NCI-H2081 (cell line): ENCODE measurements around the gene DNTT.
"Not testable (repeated sequence)": the region's sequence is repeated elsewhere in the genome, so short reads cannot be mapped to it uniquely, and the experiment has no call there.

Experiments used
- DNase-seq, 2 experiments: peaks; one replicate each; lab custom pipeline; 2025; lab: John Stamatoyannopoulos, UW

The DNTT gene

DNA sequence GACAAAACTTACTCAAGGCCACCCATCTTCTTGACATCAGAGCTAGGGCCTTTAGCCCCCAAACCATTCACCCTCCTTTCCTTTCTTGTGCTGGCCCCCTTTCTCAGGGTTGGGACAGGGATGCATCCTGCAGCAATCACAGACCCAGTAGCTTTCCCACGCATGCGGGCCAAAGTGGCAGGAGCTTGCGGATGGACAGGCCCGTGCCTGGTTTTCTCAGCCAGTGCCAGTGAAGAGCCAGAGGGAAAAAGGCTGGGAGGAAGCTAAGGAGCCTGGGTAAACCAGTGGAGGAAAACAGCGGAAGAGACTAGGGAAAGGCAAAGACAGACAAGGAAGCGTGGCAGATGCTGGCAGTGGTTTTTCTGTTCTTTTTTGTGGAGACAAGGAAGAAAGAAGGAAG is 27.8 kb upstream of the DNTT start:
- no peak for DNase-seq

DNA sequence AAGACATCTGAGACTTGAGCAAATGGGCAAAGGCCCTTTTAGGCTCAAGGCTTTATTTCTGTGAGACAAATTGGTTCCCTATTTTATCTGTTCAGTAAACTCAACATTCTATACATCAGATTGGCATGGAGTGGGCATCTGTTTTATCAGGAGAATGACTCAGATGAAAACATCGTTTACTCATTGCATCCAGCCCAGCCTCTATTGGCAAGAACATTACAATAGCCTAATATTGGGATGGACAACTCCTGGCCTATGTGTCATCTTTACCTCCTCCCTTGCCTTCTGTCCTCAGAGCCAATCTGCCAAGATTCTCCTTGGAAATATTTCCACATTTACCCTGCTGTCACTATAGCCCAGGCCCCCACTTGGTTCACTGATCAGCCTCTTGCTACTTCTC is 27.4 kb upstream of the DNTT start:
- DNase-seq, result no peak

DNA sequence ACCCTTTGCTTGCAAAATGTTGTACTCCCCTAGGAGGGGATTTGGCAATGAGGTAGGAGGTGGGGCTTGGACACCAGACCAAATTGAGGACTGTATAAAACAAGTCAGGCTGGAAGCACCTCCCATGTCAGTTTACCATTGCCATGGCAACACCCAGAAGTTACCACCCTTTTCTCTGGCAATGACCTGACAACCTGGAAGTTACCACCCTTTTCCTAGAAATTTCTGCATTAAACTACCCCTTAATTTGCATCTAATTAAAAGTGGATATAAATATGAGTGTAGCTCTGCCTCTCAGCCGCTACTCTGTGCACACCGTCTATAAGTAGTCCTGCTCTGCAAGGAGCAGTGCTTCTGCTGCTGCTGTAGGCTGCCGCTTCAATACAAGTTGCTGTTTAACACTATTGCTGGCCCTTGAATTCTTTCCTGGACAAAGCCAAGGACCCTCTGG is 25.0 kb upstream of the DNTT start:
- no peak for DNase-seq

DNA sequence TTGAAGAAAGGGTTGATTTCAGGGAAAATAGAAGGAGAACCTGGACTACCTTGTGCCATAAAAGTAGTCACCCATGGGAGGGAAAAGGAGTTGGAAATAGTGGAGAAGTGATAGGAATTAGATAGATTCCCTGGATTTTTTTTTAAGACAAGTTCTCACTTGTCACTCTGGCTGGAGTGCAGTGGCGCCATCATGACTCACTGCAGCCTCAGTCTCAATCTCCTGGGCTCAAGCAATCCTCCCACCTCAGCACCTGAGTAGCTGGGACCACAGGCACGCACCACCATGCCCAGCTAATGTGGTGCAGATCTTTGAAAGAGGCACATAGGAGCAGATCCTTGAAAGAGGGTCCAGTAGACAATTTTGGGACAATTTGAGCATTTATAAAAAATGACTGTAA is 23.4 kb upstream of the DNTT start:
- DNase-seq, result no peak

DNA sequence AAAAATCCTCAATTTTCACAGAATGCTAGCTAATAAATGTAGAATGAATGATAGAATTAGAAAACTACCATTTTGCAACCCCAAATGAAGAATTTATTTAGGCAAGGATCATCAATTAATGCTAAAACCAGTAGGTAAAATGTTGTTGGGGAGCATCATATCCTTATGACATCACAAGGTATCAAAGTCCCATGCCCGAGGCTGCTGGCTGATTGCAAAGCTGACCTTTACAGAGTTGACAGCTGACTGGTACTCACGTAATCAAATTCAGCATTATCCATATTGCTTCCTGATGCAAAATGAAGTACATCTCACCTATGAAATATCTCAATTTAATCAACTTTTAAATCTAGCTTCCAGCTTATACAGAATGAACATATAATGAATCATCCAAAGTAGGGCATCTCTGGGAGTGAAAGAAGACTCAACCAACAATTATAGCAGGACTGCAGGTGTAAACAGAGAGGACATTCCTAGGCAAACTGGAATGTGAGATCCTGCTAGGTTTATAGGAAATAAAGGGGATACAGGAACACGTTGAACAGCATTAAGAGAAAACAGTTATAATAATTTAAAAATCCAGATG is 22.7 kb upstream of the DNTT start:
- DNase-seq, result no peak

DNA sequence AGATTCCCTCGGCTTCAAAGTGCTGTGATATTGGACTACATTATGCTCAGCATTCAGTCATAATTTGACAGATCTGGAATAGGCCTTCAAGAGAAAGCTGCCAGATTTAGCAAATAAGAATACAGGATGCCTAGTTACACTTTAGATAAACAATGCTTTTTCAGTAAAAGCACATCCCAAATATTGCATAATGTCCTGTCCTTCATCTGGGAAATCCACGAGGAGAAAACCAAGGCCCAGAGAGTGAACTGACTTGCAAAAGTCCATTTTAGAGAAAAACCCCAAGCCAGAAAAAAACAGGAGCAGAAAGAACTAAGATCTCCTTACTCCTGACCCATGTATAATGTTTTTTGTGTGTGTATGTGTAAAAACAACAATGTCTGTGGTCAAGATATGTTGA is 20.9 kb upstream of the DNTT start:
- DNase-seq, result no peak

DNA sequence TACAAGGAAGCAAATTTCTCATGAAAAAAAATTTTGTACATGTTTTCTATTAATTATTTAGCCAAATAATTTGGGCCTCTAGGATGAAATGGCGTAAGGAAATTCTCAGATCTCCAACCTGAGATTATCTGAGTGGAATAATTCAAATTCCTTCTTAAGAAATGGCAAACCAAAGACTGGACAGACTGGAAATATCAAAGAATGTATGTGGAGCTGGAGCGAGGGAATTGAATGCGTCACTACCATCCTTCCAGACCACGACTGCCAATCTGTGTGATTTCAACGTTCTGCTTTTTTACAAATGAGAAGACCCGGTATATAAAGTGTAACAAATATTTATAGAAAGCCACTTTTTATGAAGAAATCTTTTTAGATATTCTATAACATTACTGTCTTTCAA is 20.5 kb upstream of the DNTT start:
- DNase-seq, result no peak

DNA sequence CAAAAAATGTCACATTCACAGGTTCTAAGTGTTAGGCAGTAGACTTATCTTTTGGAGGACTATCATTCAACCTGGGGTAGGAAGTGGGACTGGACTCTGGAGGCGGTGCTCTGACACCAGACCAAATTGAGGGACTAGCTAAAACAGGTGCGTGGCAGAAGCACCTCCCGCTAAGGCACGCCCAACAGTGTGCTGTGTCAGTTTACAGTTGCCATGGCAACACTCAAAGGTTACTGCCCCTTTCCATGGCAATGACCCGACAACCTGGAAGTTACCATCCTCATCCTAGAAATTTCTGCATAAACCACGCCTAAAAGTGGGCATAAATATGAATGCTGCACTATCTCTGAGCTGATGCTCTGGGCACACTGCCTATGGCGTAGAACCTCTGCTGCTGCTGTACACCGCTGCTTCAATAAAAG is 18.9 kb upstream of the DNTT start:
- DNase-seq, result no peak

DNA sequence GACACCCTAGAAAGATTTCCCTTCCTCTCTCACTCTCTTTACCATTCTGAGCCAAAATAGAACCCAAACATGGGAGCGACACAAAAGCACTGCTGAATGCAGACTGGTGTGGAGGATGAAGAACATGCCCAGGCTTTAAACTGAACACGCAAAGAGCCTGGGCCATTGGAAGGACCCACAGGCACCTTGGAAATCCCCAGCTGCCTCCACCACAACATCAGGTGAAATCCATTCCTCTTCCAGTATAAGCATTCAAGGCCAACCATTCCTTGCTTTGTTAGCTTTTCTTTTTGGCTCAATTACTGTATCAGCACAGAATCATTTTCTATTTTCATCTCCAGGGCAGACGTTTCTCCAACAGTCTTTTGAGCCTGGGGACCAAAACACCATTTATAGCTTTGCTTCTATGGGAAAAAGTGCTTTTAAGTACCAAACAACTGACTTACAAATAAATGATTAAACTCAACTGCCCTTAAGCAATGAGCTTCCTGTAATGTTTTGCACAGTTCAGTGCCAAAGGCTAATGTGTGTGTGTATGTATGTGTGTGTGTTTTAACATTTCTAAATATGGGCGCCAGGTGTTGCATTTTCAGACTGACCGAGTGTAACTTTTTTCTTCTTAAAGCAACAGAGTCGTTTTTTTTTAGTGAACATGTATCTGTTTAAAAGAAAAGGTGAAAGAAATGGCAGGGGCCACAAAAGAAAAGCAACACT is 16.7 kb upstream of the DNTT start:
- DNase-seq, result peak; percentile 24 to 76

DNA sequence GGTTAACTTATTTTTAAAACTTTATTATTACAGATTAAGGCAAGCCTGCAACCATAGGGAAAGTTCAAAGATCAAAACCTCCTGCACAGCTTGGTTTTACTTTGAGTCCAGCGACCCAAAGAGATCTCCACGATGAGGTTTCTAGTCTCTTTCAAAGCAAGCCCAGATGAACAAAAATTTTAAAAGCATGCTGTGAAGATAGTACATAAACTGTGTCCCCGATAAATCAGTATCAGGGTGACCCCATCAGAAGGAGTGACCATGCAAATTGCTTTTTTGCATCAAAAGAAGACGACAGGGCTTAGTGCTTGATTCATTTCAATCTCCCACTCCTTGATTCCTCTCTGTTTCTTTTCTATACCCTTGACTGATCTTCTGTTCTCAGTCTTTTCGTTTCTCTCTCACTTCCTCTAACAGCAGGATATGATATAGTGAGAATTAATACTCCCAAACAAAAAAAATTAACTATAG is 16.0 kb upstream of the DNTT start:
- DNase-seq, result no peak

DNA sequence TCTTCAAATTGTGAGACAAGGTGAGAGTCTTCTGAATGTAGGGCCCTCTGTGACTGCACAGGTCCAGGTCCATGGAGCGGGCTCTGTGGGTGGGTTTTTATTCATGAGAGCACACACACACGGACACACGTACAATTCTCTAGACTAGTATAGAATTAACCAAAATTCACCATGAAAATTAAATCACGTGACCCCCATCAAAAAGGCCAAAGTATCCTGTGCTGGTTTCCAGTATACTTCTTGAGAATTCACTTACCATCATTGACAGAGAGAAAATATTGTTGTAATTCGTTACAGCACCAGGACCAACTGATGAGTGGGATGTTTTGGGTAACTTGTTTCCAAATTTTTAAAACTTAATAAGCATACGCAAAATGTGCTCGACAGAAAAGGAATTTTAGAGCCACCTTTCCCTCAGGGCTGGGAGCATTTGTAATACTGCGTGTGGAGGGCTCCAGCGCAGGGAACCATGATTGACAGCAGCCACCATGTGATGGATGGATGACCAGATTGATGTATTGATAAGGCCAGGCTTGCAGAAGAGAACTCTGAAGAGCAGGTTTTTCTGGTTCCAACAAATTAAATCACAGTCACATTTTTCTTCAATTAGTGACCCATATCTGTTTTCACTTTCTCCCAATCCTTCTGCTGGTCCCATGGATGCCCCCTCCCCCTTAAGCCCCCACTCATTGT is 14.9 kb upstream of the DNTT start:
- DNase-seq, result no peak

DNA sequence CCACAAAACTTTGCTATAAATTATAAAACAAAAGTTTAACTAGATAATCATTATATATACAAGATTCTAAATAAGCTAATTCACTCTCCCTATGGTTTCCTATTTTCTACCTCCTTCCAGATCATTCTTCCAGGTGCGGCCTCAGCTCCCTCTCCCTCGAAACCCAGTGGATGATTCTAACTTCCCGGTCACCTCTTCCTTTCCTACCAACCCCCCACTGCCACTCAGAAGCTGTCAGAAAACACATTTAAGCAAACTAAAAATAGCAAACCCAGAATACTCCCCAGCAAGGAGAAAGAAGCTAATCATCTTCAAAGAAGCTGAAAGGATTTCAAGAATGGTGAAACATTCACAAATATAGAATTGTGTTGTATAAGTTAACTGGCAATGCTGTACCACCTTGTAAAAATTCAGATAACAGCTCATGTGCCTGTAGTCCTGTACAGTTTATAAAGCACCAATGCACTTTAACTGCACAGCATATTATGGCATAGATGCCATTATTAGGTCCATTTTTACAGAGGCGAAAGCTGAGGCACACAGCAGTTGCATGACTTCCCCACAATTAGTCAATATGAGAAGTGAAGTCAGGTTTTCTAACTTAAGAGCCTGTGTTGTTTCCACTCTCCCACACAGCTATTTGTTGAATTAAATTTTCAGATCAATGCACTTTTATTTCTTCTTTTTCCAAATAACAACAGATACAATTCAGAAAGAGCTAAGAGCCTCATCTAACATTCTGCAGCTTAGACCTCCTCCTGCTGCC is 13.7 kb upstream of the DNTT start:
- no peak for DNase-seq

DNA sequence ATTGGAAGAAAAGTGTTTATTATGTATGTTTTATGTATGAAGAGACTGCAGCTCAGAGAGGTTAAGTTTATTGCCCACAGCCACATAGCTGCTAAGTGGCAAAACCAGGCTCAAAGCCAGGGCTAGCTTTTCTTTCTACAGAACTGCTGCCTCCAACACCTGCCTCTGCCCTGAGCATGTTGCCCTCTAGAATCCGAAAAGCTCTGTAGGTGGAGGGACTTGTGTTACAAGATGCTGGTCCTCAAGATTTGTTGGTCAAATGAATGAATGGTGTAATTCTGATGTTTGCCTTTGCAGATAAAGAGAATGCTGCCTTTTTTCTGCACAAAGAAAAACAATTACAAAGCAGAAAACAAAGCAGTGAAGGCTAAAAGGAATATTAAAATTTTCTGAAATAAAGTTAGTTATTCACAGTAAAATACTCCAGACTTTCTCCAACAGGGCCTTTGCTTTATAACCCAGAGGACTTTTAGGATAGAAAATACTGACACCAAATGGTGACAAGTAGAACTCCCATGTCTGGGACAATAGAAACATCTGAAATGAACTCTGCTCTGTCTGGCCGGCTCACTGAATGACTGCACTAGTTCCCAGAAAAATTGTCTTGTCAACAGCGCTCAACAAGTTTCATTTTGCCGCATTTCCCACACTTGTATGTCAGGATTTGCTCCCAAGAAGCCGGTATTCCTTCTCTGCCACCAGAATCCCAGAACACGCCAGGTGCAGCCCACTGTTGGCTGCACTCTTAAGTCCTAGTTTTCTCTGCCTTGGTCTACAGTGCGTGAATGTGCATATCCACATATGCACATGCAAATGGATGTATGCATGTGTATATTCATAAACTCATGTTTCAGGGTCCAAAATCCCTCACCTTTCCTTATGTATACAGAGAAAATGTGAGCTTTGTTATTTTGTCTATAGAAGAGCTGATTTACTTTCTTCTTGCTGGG is 11.0 kb upstream of the DNTT start:
- peak; percentile 12 to 44 for DNase-seq

DNA sequence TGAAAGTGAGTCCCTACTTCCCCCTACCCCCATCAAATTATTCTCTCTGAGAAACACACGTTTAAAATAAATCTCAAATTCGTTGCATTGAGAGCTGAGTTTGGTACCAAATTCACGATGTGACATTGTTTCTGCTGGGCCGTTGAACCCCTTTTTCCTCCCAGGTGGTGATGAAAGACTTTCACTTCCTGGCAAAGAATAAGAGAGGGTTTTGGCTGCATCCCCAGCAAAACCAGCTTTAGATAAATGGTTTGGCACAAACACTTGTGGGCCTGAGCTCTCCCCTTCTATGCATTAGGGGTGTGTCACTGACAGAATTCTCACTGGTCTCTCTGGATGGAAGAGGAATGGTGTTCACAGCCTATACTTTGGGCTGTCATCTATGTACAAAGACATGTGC is 8.8 kb upstream of the DNTT start:
- DNase-seq, result no peak

DNA sequence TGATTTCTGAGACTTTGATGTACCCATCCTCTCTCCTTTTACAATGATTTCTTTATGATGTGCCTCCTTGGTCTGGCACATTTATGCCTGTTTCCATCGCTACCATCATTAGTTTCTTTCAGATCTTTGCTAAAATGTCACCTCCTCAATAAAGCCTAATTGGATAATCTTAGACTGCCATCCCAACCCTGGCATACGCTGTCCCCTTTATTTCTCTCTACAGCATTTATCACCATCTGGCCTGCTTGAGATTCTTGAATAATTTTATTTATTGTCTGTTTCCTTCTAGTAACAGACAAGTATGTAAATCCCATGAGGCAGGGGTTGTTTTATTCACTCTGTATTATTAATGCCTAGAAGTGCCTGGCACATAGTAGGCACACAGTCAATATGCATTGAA is 6.7 kb upstream of the DNTT start:
- no peak for DNase-seq

DNA sequence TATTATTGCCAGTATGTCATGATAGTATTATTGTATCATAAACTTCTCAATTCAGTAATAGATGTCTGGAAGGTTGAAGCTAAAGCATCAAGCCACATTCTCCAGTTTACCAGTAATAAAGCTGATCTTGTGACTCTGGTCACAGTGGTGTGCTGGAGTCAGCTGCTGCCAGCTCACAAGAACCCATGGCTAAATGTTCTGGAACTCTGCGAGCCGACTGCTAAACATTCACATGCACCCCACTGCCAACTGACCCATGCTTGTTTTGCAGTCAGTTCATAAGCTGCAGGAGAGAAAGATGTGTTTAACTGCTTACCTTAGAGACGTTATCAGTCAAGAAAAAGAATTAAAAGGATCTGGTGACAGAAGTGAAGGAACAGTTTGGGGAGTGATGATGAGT is 5.9 kb upstream of the DNTT start:
- DNase-seq, result no peak

DNA sequence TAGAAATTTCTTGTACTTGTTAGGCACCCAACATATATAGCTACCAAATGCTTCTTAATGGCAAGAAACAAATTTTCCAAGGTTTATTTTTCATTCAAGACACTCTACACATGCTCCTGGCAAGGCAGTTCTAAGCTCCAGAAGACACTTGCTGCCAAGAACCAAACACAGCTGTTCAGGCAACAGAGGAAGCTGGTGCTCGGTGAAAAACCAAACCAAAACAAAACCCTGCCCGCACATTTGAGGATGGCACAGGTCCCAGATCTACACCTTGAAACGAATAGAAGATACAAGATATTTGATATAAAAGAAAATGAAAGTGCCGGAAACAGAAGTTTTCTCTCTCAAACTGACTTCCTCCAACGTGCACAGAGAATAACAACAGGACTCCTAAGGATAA is 4.9 kb upstream of the DNTT start:
- DNase-seq, result no peak

DNA sequence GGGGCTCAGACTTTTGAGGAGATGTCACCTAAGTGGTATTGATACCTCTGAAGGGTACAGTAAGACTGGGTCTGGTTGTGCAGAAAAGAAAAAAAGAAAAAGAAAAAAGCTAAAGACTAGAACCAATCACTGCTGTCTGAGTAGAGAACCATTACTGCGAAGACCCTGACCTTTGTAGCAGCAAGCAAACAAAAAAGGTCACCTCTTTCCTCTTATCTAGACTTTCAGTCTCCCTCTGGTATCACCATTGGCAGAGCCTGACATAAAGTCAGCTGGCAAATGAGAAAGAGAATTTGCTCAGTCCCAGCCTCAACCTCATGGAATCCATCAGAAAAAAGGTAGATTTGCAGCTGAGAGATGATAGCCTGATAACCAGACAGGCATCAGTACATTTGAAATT is 2.6 kb upstream of the DNTT start:
- DNase-seq, result no peak

DNA sequence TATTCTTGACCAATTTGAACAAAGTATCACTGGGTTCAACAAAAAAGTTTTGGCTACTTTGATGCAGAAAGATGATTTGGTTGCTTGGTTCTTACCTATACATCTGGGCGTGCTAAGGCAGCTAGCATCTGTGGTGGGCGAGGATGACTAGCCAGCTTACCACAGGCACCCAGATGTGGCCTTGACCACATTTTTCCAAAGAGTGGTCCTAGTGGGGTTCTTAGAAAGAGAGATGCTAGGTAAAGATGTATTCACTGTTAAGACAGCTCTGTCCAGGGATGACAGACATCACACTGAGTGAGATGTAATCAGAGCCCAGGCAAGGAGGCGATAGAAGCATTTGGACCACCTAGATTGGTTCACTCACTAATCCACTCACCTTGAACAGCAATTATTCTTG is 785 bp downstream of the DNTT start:
- DNase-seq, result no peak

DNA sequence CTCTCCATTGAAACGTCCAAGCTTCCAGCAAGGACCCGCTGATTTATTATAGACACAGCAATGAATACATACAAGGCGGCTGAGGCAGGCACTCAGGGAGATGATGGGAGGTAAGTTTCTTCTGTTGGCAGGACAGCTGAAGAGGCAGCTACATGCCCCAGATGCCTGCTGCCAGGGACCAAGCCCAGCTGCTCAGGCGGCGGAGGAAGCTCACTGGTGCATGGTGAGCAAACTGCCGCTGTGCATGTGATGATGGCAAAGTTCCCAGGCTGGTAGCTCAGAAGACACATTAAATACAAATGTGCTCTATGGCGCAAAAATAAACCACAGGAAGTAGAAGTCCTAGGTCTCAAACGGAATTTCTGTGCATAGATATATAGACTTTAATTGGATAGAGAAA is 2.3 kb downstream of the DNTT start:
- DNase-seq, result peak; percentile 56 to 82

DNA sequence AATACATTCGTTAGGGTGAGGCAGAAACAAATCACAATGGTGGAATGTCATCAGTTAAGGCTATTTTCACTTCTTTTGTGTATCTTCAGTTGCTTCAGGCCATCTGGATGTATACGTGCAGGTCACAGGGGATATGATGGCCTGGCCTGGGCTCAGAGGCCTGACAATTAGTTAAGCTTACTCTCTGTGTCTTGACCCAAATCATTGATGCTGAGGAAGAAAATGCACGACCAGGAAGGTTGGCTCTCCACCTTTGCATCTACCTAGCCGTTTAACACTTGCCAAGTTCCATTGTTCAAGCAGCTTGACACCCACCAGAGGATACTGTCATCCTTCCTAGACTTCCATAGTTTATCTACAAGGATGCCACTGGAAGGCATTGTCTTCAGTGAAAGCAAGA is 4.6 kb downstream of the DNTT start:
- not testable (repeated sequence) for DNase-seq
